GM06990 (cell line): ENCODE results near the gene ASB14.

Experiments
- DNase-seq: peaks from one replicate; pipeline ENCODE4 v3.0.0-alpha.2; 2011; ENCODE audit not compliant: insufficient read length; ENCODE audit errors: extremely low read depth
- H3K27me3 ChIP-seq: replicated peaks from 2 replicates; pipeline ENCODE4 v1.6.0; 2011; ENCODE audit warnings: low read length; ENCODE audit not compliant: control insufficient read depth, insufficient read depth
- H3K36me3 ChIP-seq: 2 replicates; pipeline ENCODE4 v1.5.1; 2011; ENCODE audit warnings: low read length; ENCODE audit not compliant: control insufficient read depth, insufficient read depth
- H3K4me3 ChIP-seq: replicated peaks from 2 replicates; pipeline ENCODE4 v1.5.1; 2011; ENCODE audit warnings: low read depth, mild to moderate bottlenecking, control low read depth, low read length
- TF ChIP-seq, protein P1 (sequence below): IDR thresholded peaks from 2 replicates; pipeline ENCODE4 v1.5.1; 2011; ENCODE audit warnings: low read length, control low read depth, mild to moderate bottlenecking, inconsistent platforms; ENCODE audit not compliant: insufficient read depth, poor library complexity, severe bottlenecking

The ASB14 gene

GRCh38 chr3:57268416-57268815, 24.1 kb downstream of the ASB14 start:
- Histone ChIP-seq H3K27me3 (no peaks in the 10 kb centered on the region), H3K36me3 (peaks cover 4% of the 10 kb centered on the region), H3K4me3 (no peak overlapping the region)
- no peak for DNase-seq
- TF ChIP-seq, protein P1, sequence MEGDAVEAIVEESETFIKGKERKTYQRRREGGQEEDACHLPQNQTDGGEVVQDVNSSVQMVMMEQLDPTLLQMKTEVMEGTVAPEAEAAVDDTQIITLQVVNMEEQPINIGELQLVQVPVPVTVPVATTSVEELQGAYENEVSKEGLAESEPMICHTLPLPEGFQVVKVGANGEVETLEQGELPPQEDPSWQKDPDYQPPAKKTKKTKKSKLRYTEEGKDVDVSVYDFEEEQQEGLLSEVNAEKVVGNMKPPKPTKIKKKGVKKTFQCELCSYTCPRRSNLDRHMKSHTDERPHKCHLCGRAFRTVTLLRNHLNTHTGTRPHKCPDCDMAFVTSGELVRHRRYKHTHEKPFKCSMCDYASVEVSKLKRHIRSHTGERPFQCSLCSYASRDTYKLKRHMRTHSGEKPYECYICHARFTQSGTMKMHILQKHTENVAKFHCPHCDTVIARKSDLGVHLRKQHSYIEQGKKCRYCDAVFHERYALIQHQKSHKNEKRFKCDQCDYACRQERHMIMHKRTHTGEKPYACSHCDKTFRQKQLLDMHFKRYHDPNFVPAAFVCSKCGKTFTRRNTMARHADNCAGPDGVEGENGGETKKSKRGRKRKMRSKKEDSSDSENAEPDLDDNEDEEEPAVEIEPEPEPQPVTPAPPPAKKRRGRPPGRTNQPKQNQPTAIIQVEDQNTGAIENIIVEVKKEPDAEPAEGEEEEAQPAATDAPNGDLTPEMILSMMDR: no peak

DNA sequence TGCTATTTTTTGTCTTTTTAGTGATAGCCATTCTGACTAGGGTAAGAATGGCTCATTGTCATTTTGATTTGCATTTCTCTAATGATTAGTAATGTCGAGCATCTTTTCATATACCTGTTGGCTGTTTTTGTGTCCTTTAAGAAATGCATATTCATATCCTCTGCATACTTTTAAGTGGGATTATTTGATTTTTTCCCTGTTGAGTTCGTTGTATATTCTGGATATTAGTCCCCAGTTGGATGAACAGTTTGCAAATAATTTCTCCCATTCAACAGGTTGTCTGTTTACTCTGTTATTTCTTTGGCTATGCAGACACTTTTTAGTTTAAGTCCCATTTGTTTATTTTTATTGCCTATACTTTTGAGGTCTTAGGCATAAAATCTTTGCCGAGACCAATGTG, 30.6 kb downstream of the ASB14 start:
- peaks cover 6% of the 10 kb centered on the region for H3K36me3 ChIP-seq
- TF ChIP-seq, protein P1: no peak
- H3K27me3 ChIP-seq: no peaks in the 10 kb centered on the region
- no peak overlapping the region for H3K4me3 ChIP-seq
- no peak for DNase-seq

- H3K4me3 ChIP-seq: no peak overlapping the region
- no peaks in the 10 kb centered on the region for H3K27me3 ChIP-seq
- DNase-seq: no peak
- TF ChIP-seq, protein P1: no peak
- peaks cover 6% of the 10 kb centered on the region for H3K36me3 ChIP-seq
These were observed 31.4 kb downstream of the ASB14 start for GRCh38 chr3:57261119-57261518.

DNA sequence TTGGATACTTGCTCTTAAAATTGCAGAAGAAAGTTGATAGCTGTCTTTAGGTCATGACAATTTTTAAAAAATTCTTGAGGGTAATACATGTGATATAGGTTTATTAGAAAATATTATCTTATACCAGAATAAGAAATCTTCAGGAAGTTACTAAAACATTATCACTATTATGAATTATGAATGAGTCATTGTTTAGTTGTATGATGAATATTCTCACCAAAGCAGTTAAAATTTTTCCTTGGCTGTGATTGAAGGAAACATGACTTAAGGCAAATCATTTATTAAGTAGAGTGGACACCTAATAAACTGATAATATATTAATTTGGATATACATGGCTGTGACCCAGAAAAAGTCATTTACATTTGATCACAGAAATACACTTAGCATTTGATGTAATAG, 34.8 kb downstream of the ASB14 start:
- no peak for DNase-seq
- TF ChIP-seq, protein P1: no peak
- Histone ChIP-seq H3K36me3 (peaks cover 6% of the 10 kb centered on the region), H3K27me3 (no peaks in the 10 kb centered on the region), H3K4me3 (no peak overlapping the region)

GRCh38 chr3:57256844-57257243, 35.6 kb downstream of the ASB14 start:
- H3K36me3 ChIP-seq: peaks cover 6% of the 10 kb centered on the region
- H3K27me3 ChIP-seq: no peaks in the 10 kb centered on the region
- DNase-seq: no peak
- no peak overlapping the region for H3K4me3 ChIP-seq
- TF ChIP-seq, protein P1: no peak

DNA sequence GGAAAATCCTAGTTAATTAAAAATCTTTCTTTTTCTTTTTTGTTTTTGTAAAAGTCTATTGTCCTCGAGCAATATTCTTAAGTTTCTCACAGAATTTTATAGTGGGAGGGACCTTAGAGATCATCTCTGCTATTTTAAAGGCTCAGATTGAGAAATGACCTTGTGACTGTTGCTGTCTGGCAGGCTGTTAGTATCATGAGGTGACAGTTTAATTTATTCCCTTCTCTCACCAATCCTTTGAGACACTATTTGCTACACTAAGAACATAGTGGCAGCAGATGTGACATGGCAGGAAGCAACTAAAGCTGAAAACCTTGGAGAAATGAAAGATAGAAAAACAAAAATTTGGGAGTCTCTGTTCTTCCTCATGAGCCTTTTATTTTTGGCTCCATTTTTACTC, 40.1 kb downstream of the ASB14 start:
- Histone ChIP-seq H3K27me3 (no peaks in the 10 kb centered on the region), H3K4me3 (no peak overlapping the region), H3K36me3 (peaks cover 2% of the 10 kb centered on the region)
- DNase-seq: no peak
- TF ChIP-seq, protein P1: no peak
